Endothelial cell of umbilical vein (primary cell): ENCODE measurements around the gene TESPA1. TPM values are rescaled to one million over a fixed set of nuclear protein-coding genes. Genes with fewer than 3 reads are reported as not detected.

Experiments
- BruUV-seq: library from RNA; stranded (reverse); fragments of 400-500 nt; replicated peaks from 2 replicates; lab custom pipeline; 2021; lab: Mats Ljungman, UMichigan
- CTCF ChIA-PET: fragments of 300-600, 350-600 bp; sonication (Branson Sonifier 250); formaldehyde crosslinking; loops from one replicate; lab custom pipeline; 2021; ENCODE audit warnings: antibody characterized with exemption, inconsistent platforms; lab: Charles Lee
- POLR2A ChIA-PET: fragments of 300-600, 350-600 bp; sonication (Branson Sonifier 250); formaldehyde crosslinking; loops from one replicate; lab custom pipeline; 2021; ENCODE audit warnings: antibody characterized with exemption, inconsistent platforms; lab: Charles Lee
- DNase-seq: peaks from one replicate; pipeline ENCODE4 v3.0.0-alpha.2; 2011; ENCODE audit warnings: low read depth, low spot score
- FAIRE-seq: peaks from 2 replicates; lab custom pipeline; 2011; peaks lifted over from hg19 to GRCh38; lab: Jason Lieb, UNC
- H2AFZ ChIP-seq: 2 replicates; pipeline ENCODE4 v1.6.0; 2012; ENCODE audit warnings: low read depth, low read length, control low read depth, inconsistent platforms
- H3K27ac ChIP-seq: 2 replicates; pipeline ENCODE4 v1.5.1; 2011; ENCODE audit warnings: low read depth, mild to moderate bottlenecking, control low read depth, low read length, moderate library complexity; ENCODE audit not compliant: insufficient read depth
- H3K27me3 ChIP-seq, 2 experiments: 2 replicates each; pipeline versions ENCODE4 v1.6.0 to v1.6.1; 2011; ENCODE audit warnings: low read length in 2 of 2, mixed read lengths in 1 of 2; ENCODE audit not compliant: control insufficient read depth in 2 of 2, insufficient read depth in 2 of 2
- H3K36me3 ChIP-seq, 2 experiments: 2 replicates in 1 of 2; 3 replicates in 1 of 2; pipeline ENCODE4 v1.5.1; 2011; ENCODE audit warnings: low read length in 2 of 2, mild to moderate bottlenecking in 1 of 2, moderate library complexity in 1 of 2; ENCODE audit not compliant: control insufficient read depth in 2 of 2, insufficient read depth in 2 of 2; ENCODE audit errors: extremely low read depth in 1 of 2
- H3K4me1 ChIP-seq: 3 replicates; pipeline ENCODE4 v1.5.1; 2011; ENCODE audit warnings: mild to moderate bottlenecking, low read length; ENCODE audit not compliant: control insufficient read depth, insufficient read depth; ENCODE audit errors: extremely low read depth
- H3K4me2 ChIP-seq: 2 replicates; pipeline ENCODE4 v1.6.1; 2011; ENCODE audit warnings: low read length, control low read depth, mixed read lengths; ENCODE audit not compliant: insufficient read depth
- H3K4me3 ChIP-seq, 3 experiments: fragments of 200-600 bp in 1 of 3; sonication (generic), shearing (Covaris generic) in 1 of 3; replicated peaks in 1 of 3; 2 replicates each; pipeline ENCODE4 v1.5.1; 2011 to 2016; ENCODE audit warnings: control low read depth in 3 of 3, low read length in 3 of 3, mild to moderate bottlenecking in 2 of 3, inconsistent platforms in 1 of 3, low read depth in 1 of 3, moderate library complexity in 1 of 3; ENCODE audit not compliant: insufficient read depth in 1 of 3
- H3K79me2 ChIP-seq: 2 replicates; pipeline ENCODE4 v1.6.0; 2012; ENCODE audit warnings: low read length, inconsistent platforms; ENCODE audit not compliant: control insufficient read depth, insufficient read depth
- H3K9ac ChIP-seq: replicated peaks from 2 replicates; pipeline ENCODE3; 2011; ENCODE audit warnings: low read length, control low read depth; ENCODE audit not compliant: insufficient read depth; ENCODE audit errors: extremely low read depth
- H3K9me1 ChIP-seq: replicated peaks from 3 replicates; pipeline ENCODE4 v1.6.0; 2011; ENCODE audit warnings: mild to moderate bottlenecking, low read length; ENCODE audit not compliant: control insufficient read depth, insufficient read depth; ENCODE audit errors: extremely low read depth
- H3K9me3 ChIP-seq: replicated peaks from 2 replicates; pipeline ENCODE4 v1.5.1; 2012; ENCODE audit warnings: low read length, inconsistent platforms; ENCODE audit not compliant: control insufficient read depth, insufficient read depth
- H4K20me1 ChIP-seq: replicated peaks from 2 replicates; pipeline ENCODE3; 2011; ENCODE audit warnings: mild to moderate bottlenecking, low read length; ENCODE audit not compliant: control insufficient read depth, insufficient read depth; ENCODE audit errors: extremely low read depth
- CTCF ChIP-seq, 2 donors: IDR thresholded peaks; 1 replicate in 1 of 2; 2 replicates in 1 of 2; pipeline ENCODE4 v1.5.1; 2011; ENCODE audit warnings: low read length in 2 of 2, mild to moderate bottlenecking in 2 of 2, moderate library complexity in 2 of 2, control low read depth in 1 of 2, inconsistent platforms in 1 of 2, low read depth in 1 of 2; ENCODE audit not compliant: insufficient read depth in 1 of 2; ENCODE audit errors: extremely low read depth in 1 of 2
- EZH2 ChIP-seq: IDR thresholded peaks from 2 replicates; pipeline ENCODE4 v1.6.1; 2012; ENCODE audit warnings: borderline replicate concordance, low read depth, mild to moderate bottlenecking, moderate library complexity, low read length, inconsistent platforms; ENCODE audit not compliant: severe bottlenecking
- FOS ChIP-seq: IDR thresholded peaks from 2 replicates; pipeline ENCODE4 v1.6.1; 2011; ENCODE audit warnings: mild to moderate bottlenecking, low read length, moderate library complexity, borderline replicate concordance; ENCODE audit not compliant: insufficient read depth
- GATA2 ChIP-seq: IDR thresholded peaks from 2 replicates; pipeline ENCODE4 v1.7.0; 2011; ENCODE audit warnings: low read depth, mild to moderate bottlenecking, moderate library complexity, mixed read lengths, low read length; ENCODE audit not compliant: insufficient read length, insufficient read depth
- JUN ChIP-seq: IDR thresholded peaks from 2 replicates; pipeline ENCODE4 v1.6.1; 2011; ENCODE audit warnings: borderline replicate concordance, low read depth; ENCODE audit not compliant: insufficient read length, insufficient read depth
- MAX ChIP-seq: IDR thresholded peaks from 2 replicates; pipeline ENCODE4 v1.6.1; 2011; ENCODE audit not compliant: insufficient read depth, insufficient read length
- MYC ChIP-seq: IDR thresholded peaks from one replicate; pipeline ENCODE4 v1.6.1; 2011; ENCODE audit warnings: mild to moderate bottlenecking, low read depth, low read length
- POLR2A ChIP-seq: IDR thresholded peaks from 2 replicates; pipeline ENCODE4 v1.6.1; 2012; ENCODE audit warnings: low read depth, mild to moderate bottlenecking, control low read depth, low read length
- POLR2AphosphoS5 ChIP-seq: IDR thresholded peaks from 2 replicates; pipeline ENCODE4 v1.6.1; 2012; ENCODE audit warnings: low read depth, mild to moderate bottlenecking, control low read depth, low read length, moderate library complexity; ENCODE audit not compliant: insufficient read depth
- dilution Hi-C: fragments of 300-500 bp; cut with MboI; formaldehyde crosslinking; loops from one replicate; pipeline ENCODE4 v1.15.0; 2019; ENCODE audit warnings: low sequenced_read_pairs; ENCODE audit not compliant: extremely low pct_ligation_motif_present
- intact Hi-C: fragments of 100-400 bp; cut with micrococcal nuclease; formaldehyde crosslinking; loops from one replicate; pipeline ENCODE4 v1.10.0; 2022
- polyA plus RNA-seq, 4 experiments: library from polyadenylated mRNA; depleted of rRNA in 3 of 4; stranded (reverse) in 3 of 4; unstranded in 1 of 4; fragments of >200 nt; gene quantifications; 2 replicates each; pipeline versions ENCODE4 v1.2.1 to v1.2.3, GENCODE V29; 2011 to 2012; ENCODE audit warnings: missing spikeins in 1 of 4
- total RNA-seq: library from RNA; stranded (reverse); gene quantifications from 2 replicates; pipeline ENCODE4 v1.2.3, GENCODE V29; 2021

Gene TESPA1
- total and polyA plus RNA-seq, 2 donors (not counting 3 experiments of a cell fraction or from before 2014, with no cell fraction given), result not detected

- ChIA-PET POLR2A (no interaction called here), CTCF (interaction anchor here (0.8 to 1.9 kb wide), 2 partner anchors 22 to 98 kb away, joined by 3 to 5 read pairs; no protein-coding TSS in a partner anchor)
- Histone ChIP-seq H3K4me2 (no peak overlapping the region), H3K4me1 (no peaks in the 10 kb centered on the region), H2AFZ (no peak overlapping the region), H3K36me3 (no peaks in the 10 kb centered on the region), H3K4me3 (no peak overlapping the region), H3K9me3 (no peaks in the 10 kb centered on the region), H3K9me1 (no peaks in the 10 kb centered on the region), H3K9ac (no peak overlapping the region), H4K20me1 (no peaks in the 10 kb centered on the region), H3K27me3 (peaks cover 1 to 13% of the 10 kb centered on the region in 2 experiments), H3K27ac (no peak overlapping the region), H3K79me2 (no peaks in the 10 kb centered on the region)
- TF ChIP-seq GATA2 (no peak), CTCF (IDR thresholded peaks at IDR 0.05; ENCODE audit: extremely low read depth in 1 of 2, insufficient read depth in 1 of 2, low read depth in 1 of 2, low read length in 2 of 2) (no peak), MYC (no peak), POLR2AphosphoS5 (no peak), POLR2A (no peak), JUN (no peak), EZH2 (no peak), MAX (no peak), FOS (no peak)
- intact Hi-C loops, result no loop called here
- dilution Hi-C loops, result no loop called here
- DNase-seq (no peak), FAIRE-seq (no peak)
- BruUV-seq, result no TSS peak
Observed at GRCh38 chr12:54970741-54971140, 13.8 kb downstream of the TESPA1 start.
